PC-3 (cell line): ENCODE measurements around the gene ACCS. TPM values are rescaled to one million over a fixed set of nuclear protein-coding genes. Genes with fewer than 3 reads are reported as not detected.

Source experiments
- ATAC-seq: fragments of 200-7000 bp; cut with Tn5 transposase; 2 replicates; pipeline ENCODE4 v1.9.1; 2020; ENCODE audit warnings: mild to moderate bottlenecking, moderate library complexity
- BruUV-seq: library from RNA; stranded (reverse); fragments of 400-500 nt; replicated peaks from 2 replicates; lab custom pipeline; 2021; lab: Mats Ljungman, UMichigan
- CTCF ChIA-PET: fragments of 300-600 bp; sonication (Branson Sonifier 250); formaldehyde crosslinking; loops from one replicate; lab custom pipeline; 2022; ENCODE audit warnings: antibody characterized with exemption; lab: Charles Lee
- POLR2A ChIA-PET: fragments of 300-600 bp; sonication (Branson Sonifier 250); formaldehyde crosslinking; loops from one replicate; lab custom pipeline; 2022; ENCODE audit warnings: antibody characterized with exemption; ENCODE audit not compliant: unreplicated experiment; lab: Charles Lee
- DNase-seq: peaks from one replicate; pipeline ENCODE4 v3.0.0-alpha.2; 2015
- H2AFZ ChIP-seq: fragments of 300-600 bp; sonication (generic); 2 replicates; pipeline ENCODE4 v1.6.0; 2016; ENCODE audit warnings: antibody characterized with exemption, low read length
- H3F3A ChIP-seq: fragments of 300-600 bp; sonication (generic); one replicate; pipeline ENCODE4 v1.6.0; 2017; ENCODE audit warnings: antibody characterized with exemption, low read length, control low read depth, mild to moderate bottlenecking; ENCODE audit not compliant: unreplicated experiment
- H3K27ac ChIP-seq: fragments of 300-600 bp; sonication (generic); 2 replicates; pipeline ENCODE4 v1.5.1; 2016; ENCODE audit warnings: mild to moderate bottlenecking, low read length
- H3K27me3 ChIP-seq: fragments of 300-600 bp; sonication (generic); 2 replicates; pipeline ENCODE4 v1.6.1; 2016; ENCODE audit warnings: low read length, mixed read lengths
- H3K36me3 ChIP-seq: fragments of 300-600 bp; sonication (generic); 2 replicates; pipeline ENCODE4 v1.6.1; 2016; ENCODE audit warnings: low read depth, mixed run types, low read length, mixed read lengths
- H3K4me1 ChIP-seq: fragments of 300-600 bp; sonication (generic); 2 replicates; pipeline ENCODE4 v1.5.1; 2016; ENCODE audit warnings: low read length; ENCODE audit not compliant: insufficient read depth
- H3K4me2 ChIP-seq: fragments of 300-600 bp; sonication (generic); 2 replicates; pipeline ENCODE4 v1.6.0; 2016; ENCODE audit warnings: low read length
- H3K4me3 ChIP-seq: fragments of 300-600 bp; sonication (generic); 2 replicates; pipeline ENCODE4 v1.5.1; 2016; ENCODE audit warnings: mild to moderate bottlenecking, low read length, mixed read lengths
- H3K79me2 ChIP-seq: fragments of 300-600 bp; sonication (generic); 2 replicates; pipeline ENCODE4 v1.6.1; 2017; ENCODE audit warnings: low read length, mixed read lengths
- H3K9ac ChIP-seq: fragments of 300-600 bp; sonication (generic); 2 replicates; pipeline ENCODE4 v1.6.0; 2016; ENCODE audit warnings: mild to moderate bottlenecking, low read length
- H3K9me2 ChIP-seq: fragments of 300-600 bp; sonication (generic); replicated peaks from 2 replicates; pipeline ENCODE4 v1.6.1; 2016; ENCODE audit warnings: mixed run types, low read length, mixed read lengths
- H3K9me3 ChIP-seq: fragments of 300-600 bp; sonication (generic); 2 replicates; pipeline ENCODE4 v1.6.1; 2016; ENCODE audit warnings: low read length, mixed read lengths
- H4K20me1 ChIP-seq: fragments of 300-600 bp; sonication (generic); 2 replicates; pipeline ENCODE4 v1.6.1; 2016; ENCODE audit warnings: low read length, mixed read lengths
- CTCF ChIP-seq: fragments of 300-600 bp; sonication (generic); conservative IDR thresholded peaks from 2 replicates; pipeline ENCODE4 v1.5.1; 2017; ENCODE audit warnings: antibody characterized with exemption, low read depth, mild to moderate bottlenecking, low read length
- EZH2 ChIP-seq: fragments of 300-600 bp; sonication (generic); IDR thresholded peaks from one replicate; pipeline ENCODE4 v1.6.1; 2017; ENCODE audit warnings: antibody characterized with exemption, mild to moderate bottlenecking, low read length; ENCODE audit not compliant: unreplicated experiment
- EZH2phosphoT487 ChIP-seq: fragments of 300-600 bp; sonication (generic); IDR thresholded peaks from 2 replicates; pipeline ENCODE4 v1.6.1; 2018; ENCODE audit warnings: mild to moderate bottlenecking, antibody characterized with exemption, low read length, borderline replicate concordance
- intact Hi-C: fragments of 100-400 bp; cut with micrococcal nuclease; formaldehyde crosslinking; loops from 2 replicates; pipeline ENCODE4 v1.9.0; 2023
- total RNA-seq: library from RNA; depleted of rRNA; stranded (reverse); fragments of >200 nt; gene quantifications from 2 replicates; pipeline ENCODE4 v1.2.3, GENCODE V29; 2014

Gene ACCS
- total RNA-seq, 1 experiment from 2014 or later = 3.8 TPM

GRCh38 chr11:44028816-44029506 lies 37.1 kb upstream of the ACCS start:
- CTCF ChIA-PET = no interaction called here

GRCh38 chr11:44029507-44029845 lies 36.6 kb upstream of the ACCS start:
- Histone ChIP-seq H3K36me3 (no peaks in the 10 kb centered on the region), H2AFZ (no peak overlapping the region), H3K27ac (no peak overlapping the region), H3K9ac (no peak overlapping the region), H3K27me3 (no peaks in the 10 kb centered on the region), H3K79me2 (no peaks in the 10 kb centered on the region), H3K9me2 (no peaks in the 10 kb centered on the region), H3F3A (no peaks in the 10 kb centered on the region), H3K4me3 (no peak overlapping the region), H4K20me1 (no peaks in the 10 kb centered on the region), H3K4me2 (no peak overlapping the region), H3K4me1 (no peaks in the 10 kb centered on the region), H3K9me3 (no peaks in the 10 kb centered on the region; the same call in 1 of the 2 replicates)
- intact Hi-C loops = no loop called here
- BruUV-seq = no TSS peak
- ATAC-seq (no peak), DNase-seq (no peak)
- CTCF ChIA-PET = no interaction called here
- POLR2A ChIA-PET = no interaction called here
- TF ChIP-seq EZH2 (no peak), EZH2phosphoT487 (no peak), CTCF (no peak)

More at GRCh38 chr11:44028816-44029506, 37.1 kb upstream of the ACCS start:
- Histone ChIP-seq H3K36me3 (no peaks in the 10 kb centered on the region), H3F3A (no peaks in the 10 kb centered on the region), H3K9me3 (no peaks in the 10 kb centered on the region; the same call in 1 of the 2 replicates), H3K4me3 (no peak overlapping the region), H3K4me2 (no peak overlapping the region), H4K20me1 (no peaks in the 10 kb centered on the region), H3K9ac (no peak overlapping the region), H3K9me2 (no peaks in the 10 kb centered on the region), H3K79me2 (no peaks in the 10 kb centered on the region), H2AFZ (no peak overlapping the region), H3K27me3 (no peaks in the 10 kb centered on the region), H3K4me1 (no peaks in the 10 kb centered on the region), H3K27ac (no peak overlapping the region)
- no peak for DNase-seq
- POLR2A ChIA-PET = no interaction called here
- no TSS peak for BruUV-seq
- intact Hi-C loops = no loop called here
- TF ChIP-seq EZH2phosphoT487 = no peak
- no peak for TF ChIP-seq CTCF
- no peak for TF ChIP-seq EZH2
- no peak for ATAC-seq
